GM19455 (cell line): ENCODE results near the gene LYVE1.

Experiments
- ATAC-seq: cut with Tn5 transposase; IDR thresholded peaks from one replicate; pipeline ENCODE4 v1.9.1; 2021; ENCODE audit not compliant: unreplicated experiment

Gene LYVE1

DNA sequence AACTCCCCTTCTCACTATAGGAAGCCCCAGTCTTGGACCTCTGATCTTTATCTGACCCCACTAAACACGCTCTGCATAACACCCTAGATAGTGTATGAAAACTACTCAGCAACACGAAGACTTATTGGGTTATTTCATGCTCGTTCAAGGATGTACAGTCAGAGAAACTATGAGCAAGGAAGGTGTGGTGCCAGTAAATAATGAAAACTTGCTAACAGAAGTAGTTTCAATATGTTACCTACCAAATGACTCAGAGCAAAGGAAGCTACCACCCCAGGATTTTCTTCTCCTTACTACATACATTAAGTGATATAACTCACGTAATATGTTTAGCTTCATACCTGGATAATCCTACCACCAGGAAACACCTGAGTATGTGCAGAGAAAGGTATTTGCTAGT lies 25.9 kb upstream of the LYVE1 start:
- ATAC-seq: no peak

DNA sequence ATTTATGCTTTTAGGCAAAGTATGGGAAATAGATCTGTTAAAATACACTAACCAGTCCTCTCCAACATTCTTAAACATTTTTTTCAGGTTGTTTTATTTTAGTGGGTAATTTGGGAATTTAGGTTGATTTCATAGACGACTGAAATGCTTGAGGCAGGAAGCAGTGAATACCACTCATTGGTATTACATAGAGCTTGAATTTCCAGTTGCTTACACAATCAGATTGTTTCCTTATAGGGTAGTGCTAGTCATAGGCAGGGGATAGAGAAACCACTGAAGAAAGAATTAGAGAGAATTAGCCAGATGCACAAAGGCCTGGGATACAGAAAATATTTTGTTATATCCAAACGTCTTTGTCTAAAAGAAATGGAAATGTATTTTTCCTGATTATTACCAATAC lies 23.9 kb upstream of the LYVE1 start:
- ATAC-seq: no peak

DNA sequence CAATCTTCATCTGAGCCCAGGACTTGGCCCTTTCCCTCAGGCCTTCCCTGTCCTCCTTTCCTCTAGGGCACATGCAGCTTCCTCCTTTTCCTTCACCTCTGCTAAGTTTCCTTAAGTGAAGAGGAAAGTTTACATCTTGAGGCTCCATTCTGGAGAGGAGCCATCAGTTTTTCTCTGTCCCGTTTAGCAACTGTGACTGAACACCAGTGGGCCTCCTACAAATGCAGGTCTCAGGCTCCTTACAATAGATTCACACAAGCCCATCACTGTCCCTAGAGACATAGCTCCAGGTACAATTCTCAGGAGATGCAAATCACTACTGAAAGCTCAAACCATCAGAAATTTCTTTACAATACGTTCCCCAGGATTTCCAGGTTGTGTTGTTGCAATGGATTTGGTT lies 23.3 kb upstream of the LYVE1 start:
- no peak for ATAC-seq

DNA sequence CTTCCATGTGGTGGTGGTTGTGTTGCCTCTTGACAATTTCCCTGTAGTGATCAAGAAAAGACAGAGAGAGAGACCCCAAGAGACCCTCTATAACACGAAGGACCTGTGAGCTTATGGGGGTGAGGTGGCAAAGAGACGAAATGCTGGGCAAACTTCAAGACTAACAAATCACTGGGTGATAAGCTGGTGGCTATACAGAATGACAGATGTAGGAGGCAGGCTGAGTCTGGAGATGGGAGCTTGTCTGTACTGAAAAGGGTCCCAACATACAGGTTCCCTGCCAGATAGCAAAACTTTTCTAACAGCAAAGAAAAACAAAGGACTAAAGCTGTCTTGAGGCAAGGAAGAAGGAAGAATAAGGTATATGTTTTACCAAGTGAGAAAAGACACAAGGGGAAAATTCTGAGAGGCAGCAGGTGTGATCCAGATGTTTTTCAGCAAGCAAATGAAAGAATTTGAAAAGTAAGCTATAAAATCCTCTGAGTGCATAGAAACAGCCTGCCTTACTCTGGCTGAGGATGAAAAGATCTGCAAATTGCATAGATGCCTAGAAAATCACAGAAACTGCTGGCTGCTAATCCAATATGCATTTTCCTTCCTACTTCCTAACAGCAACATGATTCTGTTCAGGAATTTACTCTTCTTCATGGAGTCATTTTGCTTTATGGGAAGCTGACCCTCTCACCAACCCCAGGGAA lies 21.9 kb upstream of the LYVE1 start:
- ATAC-seq: no peak

GRCh38 chr11:10588904-10589303 lies 20.4 kb upstream of the LYVE1 start:
- no peak for ATAC-seq

DNA sequence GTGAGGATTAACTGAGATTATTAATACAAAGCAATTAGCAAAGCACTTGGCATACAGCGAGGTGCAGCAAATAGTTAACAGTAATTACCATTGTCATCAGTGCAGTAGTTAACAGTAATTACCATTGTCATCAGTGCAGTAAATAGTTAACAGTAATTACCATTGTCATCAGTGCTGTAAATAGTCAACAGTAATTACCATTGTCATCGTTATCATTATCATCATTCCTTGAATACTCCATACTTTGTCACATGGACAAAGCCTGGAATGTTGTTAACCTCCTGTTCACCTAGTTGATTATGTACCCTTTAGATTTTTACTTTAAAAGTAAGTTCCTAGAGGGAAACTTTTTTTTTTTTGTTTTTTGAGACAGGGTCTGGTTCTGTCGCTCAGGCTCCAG lies 19.5 kb upstream of the LYVE1 start:
- no peak for ATAC-seq

DNA sequence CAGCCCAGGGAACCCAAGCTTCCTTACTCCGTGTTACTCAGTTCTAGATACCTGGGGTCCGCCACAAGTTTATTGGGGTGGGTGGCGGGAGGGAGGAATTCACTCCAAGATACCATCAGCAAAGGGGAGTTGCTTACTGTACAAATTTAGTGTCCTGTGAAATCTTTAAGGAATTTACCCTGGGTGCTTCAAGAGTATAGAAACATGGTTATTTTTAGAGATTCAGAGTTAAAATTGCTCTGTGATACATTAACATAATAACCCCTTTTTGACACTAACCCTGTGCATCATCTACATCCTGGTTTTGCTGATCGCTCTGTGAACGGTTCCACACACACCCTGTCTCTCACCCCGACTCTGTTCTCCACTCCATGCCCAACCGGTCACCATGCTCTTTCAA lies 18.9 kb upstream of the LYVE1 start:
- no peak for ATAC-seq

DNA sequence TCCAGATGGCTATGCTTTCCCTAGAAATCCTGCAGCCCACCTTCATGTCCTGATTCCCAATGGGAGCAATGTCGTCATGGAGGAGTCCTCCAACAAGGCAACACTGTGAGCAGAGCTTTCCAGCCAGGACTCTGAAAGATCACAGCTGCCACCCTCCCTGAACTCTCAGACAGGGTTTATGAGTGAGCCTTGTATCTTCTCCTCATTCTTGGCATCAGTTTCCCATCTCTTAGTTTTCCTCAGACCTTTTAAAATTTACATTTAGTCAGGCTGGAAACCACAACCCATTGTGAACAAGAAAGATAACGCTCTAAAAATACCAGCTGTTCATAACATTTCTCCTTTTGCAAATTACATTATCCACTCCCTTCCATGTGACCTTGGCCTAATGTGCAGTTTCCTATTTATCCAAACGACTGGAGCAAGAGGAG lies 15.6 kb upstream of the LYVE1 start:
- no peak for ATAC-seq

GRCh38 chr11:10581481-10582019 lies 13.1 kb upstream of the LYVE1 start:
- ATAC-seq: no peak

- ATAC-seq: no peak
These were observed 12.2 kb upstream of the LYVE1 start for GRCh38 chr11:10580623-10581022.

GRCh38 chr11:10579700-10580099 lies 11.2 kb upstream of the LYVE1 start:
- ATAC-seq: no peak

DNA sequence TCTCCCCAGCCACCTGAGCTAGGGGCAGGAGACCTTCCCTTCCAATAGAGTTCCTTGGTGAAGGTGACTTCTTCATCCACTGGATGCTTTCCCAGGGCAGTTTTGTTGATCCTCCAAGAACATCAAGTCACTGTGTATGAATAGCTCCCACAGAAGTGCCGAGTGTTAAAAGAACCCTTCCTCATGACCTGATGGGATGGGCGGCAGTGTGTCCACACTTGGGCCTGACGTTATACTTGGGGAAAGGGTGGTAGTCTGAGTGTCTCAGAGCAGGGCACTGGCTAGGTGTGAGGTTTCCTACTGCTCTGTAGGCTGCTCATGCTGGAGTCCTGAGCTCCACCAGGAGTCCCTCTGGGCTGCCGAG lies 7.6 kb upstream of the LYVE1 start:
- no peak for ATAC-seq

DNA sequence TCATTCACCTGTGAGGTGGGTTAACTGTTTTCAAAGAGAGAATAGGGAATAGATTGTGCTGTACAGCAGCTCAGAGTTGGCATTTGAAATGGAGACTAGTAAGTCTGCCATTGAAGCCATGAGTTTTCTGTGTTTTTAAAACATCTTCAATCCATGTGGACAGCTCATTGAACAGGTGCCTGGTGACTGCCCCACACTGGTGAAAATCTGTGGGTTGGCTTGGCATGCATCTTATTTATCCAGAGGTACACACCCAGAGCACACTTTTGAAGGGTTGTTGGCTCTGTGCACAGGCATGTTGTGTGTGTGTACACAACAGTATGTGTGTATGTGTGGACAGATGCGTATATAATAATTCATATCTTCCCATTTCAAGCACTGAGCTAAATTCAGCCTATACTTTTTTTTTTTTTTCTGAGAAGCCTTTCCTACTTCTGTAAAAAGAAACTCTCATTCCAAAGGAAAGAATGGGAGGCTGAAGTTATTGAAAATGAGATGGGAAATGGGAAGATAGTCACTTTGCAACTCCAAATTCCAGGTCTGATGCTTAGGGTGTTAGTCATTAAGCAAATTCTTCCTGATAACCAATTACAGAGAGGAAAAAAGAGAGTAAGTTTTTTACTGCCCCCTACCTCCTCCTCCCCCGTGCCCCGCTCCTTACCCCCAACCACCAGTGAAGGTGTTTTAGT lies 7.0 kb upstream of the LYVE1 start:
- no peak for ATAC-seq

DNA sequence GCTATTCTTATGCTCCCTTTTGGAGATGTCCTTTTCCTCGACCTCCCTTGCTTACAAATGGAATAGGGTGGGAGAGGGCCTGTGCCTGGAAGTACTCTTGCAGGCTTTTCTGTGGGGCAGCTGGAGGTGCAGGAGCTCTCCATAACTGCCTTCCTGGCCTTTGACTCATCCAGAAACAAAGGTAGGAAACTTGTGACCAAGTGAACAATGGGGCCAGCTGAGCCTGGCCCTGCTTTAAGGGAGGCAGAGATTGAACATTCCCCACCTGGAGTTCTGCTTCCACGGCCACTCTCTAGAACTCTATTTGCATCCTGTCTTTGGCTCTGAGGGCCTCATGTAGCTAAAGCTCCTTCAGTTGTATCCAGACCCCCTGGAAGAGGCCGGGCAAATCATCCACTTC lies 5.1 kb upstream of the LYVE1 start:
- no peak for ATAC-seq

DNA sequence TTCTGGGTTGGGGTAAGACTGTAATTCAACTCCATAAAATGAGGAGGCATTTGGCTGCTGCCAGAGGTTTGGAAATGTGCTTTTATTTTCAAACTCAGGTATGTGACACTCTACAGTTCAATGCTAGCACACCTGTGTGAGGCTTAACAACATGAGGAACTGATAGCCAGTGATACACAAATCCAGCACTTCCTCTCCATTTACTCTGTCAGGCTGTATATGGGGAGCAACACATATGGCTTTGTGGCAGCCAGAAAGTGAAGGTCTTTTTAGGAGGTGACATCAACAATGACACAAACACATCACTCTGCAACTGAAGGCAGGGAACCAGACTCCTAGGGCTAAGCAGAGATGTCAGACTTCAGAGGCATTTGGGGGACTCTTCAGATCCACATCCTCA lies 4.6 kb upstream of the LYVE1 start:
- ATAC-seq: no peak

GRCh38 chr11:10572533-10572932 lies 4.1 kb upstream of the LYVE1 start:
- no peak for ATAC-seq

- no peak for ATAC-seq
These were observed 1.0 kb downstream of the LYVE1 start for GRCh38 chr11:10567446-10567845.

DNA sequence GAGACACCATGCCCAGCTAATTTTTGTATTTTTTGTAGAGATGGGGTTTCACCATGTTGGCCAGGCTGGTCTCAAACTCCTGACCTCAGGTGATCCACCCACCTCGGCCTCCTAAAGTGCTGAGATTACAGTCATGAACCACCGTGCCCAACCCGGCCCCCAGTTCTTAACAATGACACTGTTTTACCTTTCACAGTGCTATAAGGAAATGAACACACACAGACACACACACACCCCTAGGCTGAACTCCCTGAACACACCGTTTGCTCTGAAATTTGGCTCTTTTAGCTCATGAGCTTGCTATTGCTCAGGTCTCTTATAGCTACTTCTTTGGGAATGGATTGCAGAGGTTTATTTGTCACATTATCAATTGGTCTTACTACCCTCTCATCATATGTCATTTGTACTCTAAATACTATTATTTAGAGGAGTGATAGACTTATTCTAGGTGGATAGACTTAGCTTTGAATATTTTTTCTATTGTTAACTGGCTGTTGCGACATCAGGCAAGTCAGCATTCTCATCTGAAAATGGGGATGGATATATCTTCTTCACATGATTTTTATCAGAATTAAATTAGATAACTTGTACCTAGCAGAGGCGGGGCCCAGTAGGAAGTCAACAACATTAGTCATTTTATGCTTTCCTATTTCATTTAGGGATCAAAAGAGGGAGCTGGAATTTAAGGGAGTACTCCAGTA lies 2.1 kb downstream of the LYVE1 start:
- ATAC-seq: no peak

- ATAC-seq: no peak
These were observed 3.0 kb downstream of the LYVE1 start for GRCh38 chr11:10565493-10565892.

DNA sequence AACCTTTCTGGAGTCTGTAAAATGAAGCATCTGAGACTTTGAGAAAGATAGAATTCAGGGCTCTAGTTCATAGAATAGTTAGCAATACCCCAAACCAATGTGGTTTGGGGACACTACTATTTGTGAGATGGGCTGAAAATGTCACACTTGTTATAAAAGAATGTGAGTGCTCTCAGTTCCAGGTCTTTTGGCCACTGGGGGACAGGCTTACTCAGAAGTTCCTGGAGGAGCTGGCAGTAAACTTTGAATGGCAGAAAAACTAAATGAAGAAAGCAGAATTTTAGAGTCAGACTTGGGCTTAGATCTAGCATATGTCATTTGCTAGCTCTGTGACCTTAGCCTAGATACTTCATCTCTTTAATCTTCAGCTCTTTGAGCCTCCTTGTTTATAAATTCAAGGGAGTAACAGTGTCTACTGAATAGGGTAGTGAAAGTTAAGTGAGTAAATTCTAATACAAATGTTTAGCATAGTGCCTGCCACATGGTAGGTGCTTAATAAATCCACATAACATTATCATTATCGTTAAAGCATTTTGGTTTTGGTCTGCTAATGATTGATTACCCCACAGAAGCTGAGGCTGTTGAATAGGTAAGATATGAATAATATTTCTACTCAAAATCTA lies 3.7 kb downstream of the LYVE1 start:
- no peak for ATAC-seq

DNA sequence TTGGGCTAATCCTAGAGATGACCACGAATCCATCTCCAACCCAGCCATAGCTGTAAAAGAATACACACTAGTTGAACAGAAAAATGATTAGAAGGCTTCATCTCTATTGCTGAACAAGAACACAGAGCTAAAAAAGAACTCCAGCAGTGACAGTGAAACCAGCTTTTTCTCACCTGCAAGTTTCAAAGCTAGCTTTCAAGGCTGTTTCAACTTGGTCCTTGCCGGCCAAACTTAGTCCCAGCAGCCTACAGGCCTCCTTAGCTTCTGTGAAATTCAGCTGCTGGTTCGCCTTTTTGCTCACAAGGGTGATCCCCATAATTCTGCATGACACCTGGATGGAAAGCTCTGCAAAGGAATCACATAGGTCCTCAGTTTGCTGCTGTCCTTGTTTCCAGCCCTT lies 4.4 kb downstream of the LYVE1 start:
- no peak for ATAC-seq

- ATAC-seq: no peak
These were observed 6.5 kb downstream of the LYVE1 start for GRCh38 chr11:10561947-10562346.
